Suprapubic skin (tissue), 4 donors: ENCODE measurements around the gene POLR3C.

ENCODE experiments used
- CTCF ChIP-seq, 2 donors: fragments of 200-600 bp in 1 of 2; fragments of 450-650 bp in 1 of 2; sonication (generic) in 1 of 2; IDR thresholded peaks; one replicate each; pipeline ENCODE4 v1.5.1; 2016 to 2019; ENCODE audit warnings: antibody characterized with exemption in 2 of 2, mild to moderate bottlenecking in 1 of 2, moderate library complexity in 1 of 2
- EP300 ChIP-seq: sonication (generic); formaldehyde crosslinking; IDR thresholded peaks from one replicate; pipeline ENCODE4 v1.6.1; 2017; ENCODE audit warnings: antibody characterized with exemption
- POLR2AphosphoS5 ChIP-seq, 3 donors: sonication (generic); formaldehyde crosslinking; IDR thresholded peaks; one replicate each; pipeline ENCODE4 v1.6.1; 2017; ENCODE audit warnings: antibody characterized with exemption in 3 of 3

- TF ChIP-seq EP300 (no peak), CTCF (IDR thresholded peaks at IDR 0.05) (no peak), POLR2AphosphoS5 (IDR thresholded peaks at IDR 0.05) (no peak)
Measured at GRCh38 chr1:145784409-145784808, 39.6 kb upstream of the POLR3C start.
